ENCODE data around the gene EPS8.

EPS8 gene

GRCh38 chr12:15632708-15633107, 156.5 kb downstream of the EPS8 start:
- Histone ChIP-seq H4K20me1 (ENCODE audit: insufficient read depth, low read length, poor library complexity, severe bottlenecking) (no peaks in the 10 kb centered on the region), H3K4me2 (ENCODE audit: low read depth, low read length, poor library complexity, severe bottlenecking) (no peak overlapping the region), H3K9me3 (ENCODE audit: insufficient read depth, low read depth, low read length) (no peaks in the 10 kb centered on the region), H3K4me1 (ENCODE audit: insufficient read depth, low read length, poor library complexity, severe bottlenecking) (no peaks in the 10 kb centered on the region), H3K36me3 (ENCODE audit: insufficient read depth, low read length) (no peaks in the 10 kb centered on the region), H3K79me2 (ENCODE audit: insufficient read depth, low read length) (no peaks in the 10 kb centered on the region), H2AFZ (ENCODE audit: low read length) (no peak overlapping the region), H3K4me3 (ENCODE audit: low read length, poor library complexity, severe bottlenecking) (no peak overlapping the region), H3K9ac (ENCODE audit: low read depth, low read length, poor library complexity, severe bottlenecking) (no peak overlapping the region), H3K9me2 (replicated peaks; ENCODE audit: low read depth, low read length) (no peaks in the 10 kb centered on the region), H3F3A (ENCODE audit: low read depth) (no peaks in the 10 kb centered on the region), H3K27me3 (ENCODE audit: insufficient read depth, low read length, poor library complexity, severe bottlenecking) (no peaks in the 10 kb centered on the region)
- TF ChIP-seq EZH2phosphoT487 (IDR thresholded peaks at IDR 0.05; ENCODE audit: borderline replicate concordance) (no peak), CTCF (conservative IDR thresholded peaks at IDR 0.05; ENCODE audit: low read length) (no peak)

- no peak overlapping the region for H2AFZ ChIP-seq (ENCODE audit: low read length)
- no peak overlapping the region for H3K4me2 ChIP-seq (ENCODE audit: low read depth, low read length, poor library complexity, severe bottlenecking)
- no peaks in the 10 kb centered on the region for H3K9me3 ChIP-seq (ENCODE audit: insufficient read depth, low read depth, low read length)
- H3F3A ChIP-seq (ENCODE audit: low read depth): no peaks in the 10 kb centered on the region
- H3K9ac ChIP-seq (ENCODE audit: low read depth, low read length, poor library complexity, severe bottlenecking): no peak overlapping the region
- H3K4me3 ChIP-seq (ENCODE audit: low read length, poor library complexity, severe bottlenecking): no peak overlapping the region
- H3K4me1 ChIP-seq (ENCODE audit: insufficient read depth, low read length, poor library complexity, severe bottlenecking): no peaks in the 10 kb centered on the region
- no peaks in the 10 kb centered on the region for H3K27me3 ChIP-seq (ENCODE audit: insufficient read depth, low read length, poor library complexity, severe bottlenecking)
- TF ChIP-seq EZH2phosphoT487 (IDR thresholded peaks at IDR 0.05; ENCODE audit: borderline replicate concordance): no peak
- TF ChIP-seq CTCF (conservative IDR thresholded peaks at IDR 0.05; ENCODE audit: low read length): no peak
- H3K9me2 ChIP-seq (replicated peaks; ENCODE audit: low read depth, low read length): no peaks in the 10 kb centered on the region
- no peaks in the 10 kb centered on the region for H3K36me3 ChIP-seq (ENCODE audit: insufficient read depth, low read length)
- no peaks in the 10 kb centered on the region for H4K20me1 ChIP-seq (ENCODE audit: insufficient read depth, low read length, poor library complexity, severe bottlenecking)
- H3K79me2 ChIP-seq (ENCODE audit: insufficient read depth, low read length): no peaks in the 10 kb centered on the region
Measured at GRCh38 chr12:15631007-15631715, 158.0 kb downstream of the EPS8 start.

GRCh38 chr12:15629761-15630160, 159.4 kb downstream of the EPS8 start:
- Histone ChIP-seq H3K4me3 (ENCODE audit: low read length, poor library complexity, severe bottlenecking) (no peak overlapping the region), H3K79me2 (ENCODE audit: insufficient read depth, low read length) (no peaks in the 10 kb centered on the region), H3K4me2 (ENCODE audit: low read depth, low read length, poor library complexity, severe bottlenecking) (no peak overlapping the region), H3K9me3 (ENCODE audit: insufficient read depth, low read depth, low read length) (no peaks in the 10 kb centered on the region), H3K4me1 (ENCODE audit: insufficient read depth, low read length, poor library complexity, severe bottlenecking) (no peaks in the 10 kb centered on the region), H3K9me2 (replicated peaks; ENCODE audit: low read depth, low read length) (no peaks in the 10 kb centered on the region), H2AFZ (ENCODE audit: low read length) (no peak overlapping the region), H3K27me3 (ENCODE audit: insufficient read depth, low read length, poor library complexity, severe bottlenecking) (no peaks in the 10 kb centered on the region), H4K20me1 (ENCODE audit: insufficient read depth, low read length, poor library complexity, severe bottlenecking) (no peaks in the 10 kb centered on the region), H3K9ac (ENCODE audit: low read depth, low read length, poor library complexity, severe bottlenecking) (no peak overlapping the region), H3F3A (ENCODE audit: low read depth) (no peaks in the 10 kb centered on the region), H3K36me3 (ENCODE audit: insufficient read depth, low read length) (no peaks in the 10 kb centered on the region)
- TF ChIP-seq CTCF (conservative IDR thresholded peaks at IDR 0.05; ENCODE audit: low read length) (no peak), EZH2phosphoT487 (IDR thresholded peaks at IDR 0.05; ENCODE audit: borderline replicate concordance) (no peak)
